Stimulated activated CD4-positive, alpha-beta T cell treated with anti-CD3 and anti-CD28 coated beads, Interleukin-2, amount 100 ng/mL, for 48 hours (primary cell): ENCODE data around the gene MAML3.

Experiments used
- DNase-seq, 2 donors: peaks; one replicate each; pipeline ENCODE4 v3.0.0-alpha.2; 2020

The MAML3 gene

GRCh38 chr4:139799615-139800014 lies 354.4 kb downstream of the MAML3 start:
- no peak for DNase-seq

GRCh38 chr4:139798456-139798855 lies 355.5 kb downstream of the MAML3 start:
- DNase-seq, result no peak

GRCh38 chr4:139797287-139797686 lies 356.7 kb downstream of the MAML3 start:
- no peak for DNase-seq

GRCh38 chr4:139795527-139796314 lies 358.3 kb downstream of the MAML3 start:
- no peak for DNase-seq

- DNase-seq, result no peak
Measured at GRCh38 chr4:139794158-139794954, 359.6 kb downstream of the MAML3 start.

GRCh38 chr4:139791681-139792080 lies 362.3 kb downstream of the MAML3 start:
- no peak for DNase-seq

GRCh38 chr4:139790291-139790690 lies 363.7 kb downstream of the MAML3 start:
- no peak for DNase-seq

GRCh38 chr4:139789096-139789654 lies 364.8 kb downstream of the MAML3 start:
- DNase-seq, result no peak

- no peak for DNase-seq
Measured at GRCh38 chr4:139786494-139787354, 367.3 kb downstream of the MAML3 start.

GRCh38 chr4:139785356-139785755 lies 368.6 kb downstream of the MAML3 start:
- no peak for DNase-seq

- no peak for DNase-seq
Measured at GRCh38 chr4:139783741-139784484, 370.1 kb downstream of the MAML3 start.

GRCh38 chr4:139782926-139783522 lies 371.0 kb downstream of the MAML3 start:
- DNase-seq, result no peak

GRCh38 chr4:139781066-139781465 lies 372.9 kb downstream of the MAML3 start:
- no peak for DNase-seq

GRCh38 chr4:139779691-139780090 lies 374.3 kb downstream of the MAML3 start:
- no peak for DNase-seq

GRCh38 chr4:139777757-139778156 lies 376.2 kb downstream of the MAML3 start:
- no peak for DNase-seq

- no peak for DNase-seq
Measured at GRCh38 chr4:139776235-139776634, 377.7 kb downstream of the MAML3 start.

- DNase-seq, result no peak
Measured at GRCh38 chr4:139774759-139775487, 379.1 kb downstream of the MAML3 start.

- DNase-seq, result no peak
Measured at GRCh38 chr4:139773560-139774318, 380.2 kb downstream of the MAML3 start.

- DNase-seq, result no peak
Measured at GRCh38 chr4:139770361-139770760, 383.6 kb downstream of the MAML3 start.

GRCh38 chr4:139769364-139769763 lies 384.6 kb downstream of the MAML3 start:
- DNase-seq, result no peak
